Embryonic facial prominence (tissue), 1 donor: ENCODE data around the gene SPATS1.
"Not testable (repeated sequence)": the region's sequence is repeated elsewhere in the genome, so short reads cannot be mapped to it uniquely, and the experiment has no call there.

ENCODE experiments used
- DNase-seq: peaks from one replicate; pipeline ENCODE4 v3.0.0-alpha.2; 2016; ENCODE audit errors: extremely low spot score

Gene SPATS1

GRCh38 chr6:44341095-44341890, 1.2 kb upstream of the SPATS1 start:
- no peak for DNase-seq

GRCh38 chr6:44342052-44342451, 398 bp upstream of the SPATS1 start:
- DNase-seq, result no peak

- not testable (repeated sequence) for DNase-seq
Measured at GRCh38 chr6:44346818-44347217, 4.4 kb downstream of the SPATS1 start.

- DNase-seq, result no peak
Measured at GRCh38 chr6:44349904-44350649, 7.6 kb downstream of the SPATS1 start.

GRCh38 chr6:44350650-44350994, 8.2 kb downstream of the SPATS1 start:
- DNase-seq, result not testable (repeated sequence)

GRCh38 chr6:44352259-44352658, 9.8 kb downstream of the SPATS1 start:
- DNase-seq, result no peak

GRCh38 chr6:44353336-44353735, 10.9 kb downstream of the SPATS1 start:
- no peak for DNase-seq

- DNase-seq, result no peak
Measured at GRCh38 chr6:44355640-44356039, 13.2 kb downstream of the SPATS1 start.

- no peak for DNase-seq
Measured at GRCh38 chr6:44356487-44356886, 14.0 kb downstream of the SPATS1 start.

GRCh38 chr6:44359973-44360372, 17.5 kb downstream of the SPATS1 start:
- DNase-seq, result no peak

- no peak for DNase-seq
Measured at GRCh38 chr6:44361947-44362346, 19.5 kb downstream of the SPATS1 start.

- DNase-seq, result no peak
Measured at GRCh38 chr6:44363377-44363926, 21.0 kb downstream of the SPATS1 start.

GRCh38 chr6:44366781-44367180, 24.3 kb downstream of the SPATS1 start:
- DNase-seq, result no peak

- DNase-seq, result no peak
Measured at GRCh38 chr6:44367681-44368080, 25.2 kb downstream of the SPATS1 start.

- DNase-seq, result no peak
Measured at GRCh38 chr6:44373051-44373450, 30.6 kb downstream of the SPATS1 start.

- DNase-seq, result no peak
Measured at GRCh38 chr6:44373787-44374186, 31.3 kb downstream of the SPATS1 start.

GRCh38 chr6:44375071-44375470, 32.6 kb downstream of the SPATS1 start:
- no peak for DNase-seq

GRCh38 chr6:44377484-44377883, 35.0 kb downstream of the SPATS1 start:
- DNase-seq, result no peak

GRCh38 chr6:44377971-44378370, 35.5 kb downstream of the SPATS1 start:
- no peak for DNase-seq

- no peak for DNase-seq
Measured at GRCh38 chr6:44381739-44382138, 39.3 kb downstream of the SPATS1 start.

GRCh38 chr6:44386364-44386928, 44.0 kb downstream of the SPATS1 start:
- no peak for DNase-seq

- peak; percentile 12 for DNase-seq
Measured at GRCh38 chr6:44386929-44387345, 44.5 kb downstream of the SPATS1 start.
